Fibroblast of the conjunctiva (primary cell): ENCODE data around the gene RTN4RL1.
"Not testable (repeated sequence)": the region's sequence is repeated elsewhere in the genome, so short reads cannot be mapped to it uniquely, and the experiment has no call there.

Source experiments
- DNase-seq: peaks from one replicate; pipeline ENCODE4 v3.0.0-alpha.2; 2010; ENCODE audit warnings: low read depth

The RTN4RL1 gene

DNA sequence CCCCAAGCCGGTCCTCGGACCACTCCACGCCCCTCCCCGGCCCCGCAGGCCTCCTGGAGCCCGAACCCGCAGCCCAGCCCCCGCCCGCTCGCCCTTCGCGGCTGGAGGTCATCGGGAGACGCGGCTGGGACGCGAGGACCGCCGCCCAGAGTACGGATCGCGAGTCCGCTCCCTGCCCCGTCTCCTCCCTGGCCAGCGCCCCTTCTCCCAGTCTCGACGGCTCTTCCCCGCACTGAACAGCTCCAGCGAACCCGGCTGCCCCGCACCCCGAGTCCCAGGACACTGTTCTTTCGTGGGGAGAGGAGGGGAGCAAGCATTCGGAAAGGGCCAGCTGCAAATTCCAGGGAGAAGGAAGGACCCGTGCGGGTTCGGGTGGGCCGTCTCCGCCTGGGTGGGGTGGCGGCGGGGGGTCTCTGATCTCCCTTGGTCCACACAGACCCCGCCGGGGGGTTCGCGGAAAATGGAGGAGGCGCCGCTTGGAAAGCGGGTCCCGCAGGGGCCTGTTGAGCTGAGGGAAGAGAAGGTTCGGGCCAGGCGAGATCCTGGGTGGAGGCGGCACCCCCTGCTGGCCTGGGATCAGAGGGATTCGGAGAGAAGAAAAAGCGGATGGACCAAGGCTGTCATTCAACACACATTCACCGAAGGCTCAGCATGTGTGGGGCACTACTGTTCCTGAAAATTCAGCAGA is 632 bp upstream of the RTN4RL1 start:
- peak; percentile 37 for DNase-seq

DNA sequence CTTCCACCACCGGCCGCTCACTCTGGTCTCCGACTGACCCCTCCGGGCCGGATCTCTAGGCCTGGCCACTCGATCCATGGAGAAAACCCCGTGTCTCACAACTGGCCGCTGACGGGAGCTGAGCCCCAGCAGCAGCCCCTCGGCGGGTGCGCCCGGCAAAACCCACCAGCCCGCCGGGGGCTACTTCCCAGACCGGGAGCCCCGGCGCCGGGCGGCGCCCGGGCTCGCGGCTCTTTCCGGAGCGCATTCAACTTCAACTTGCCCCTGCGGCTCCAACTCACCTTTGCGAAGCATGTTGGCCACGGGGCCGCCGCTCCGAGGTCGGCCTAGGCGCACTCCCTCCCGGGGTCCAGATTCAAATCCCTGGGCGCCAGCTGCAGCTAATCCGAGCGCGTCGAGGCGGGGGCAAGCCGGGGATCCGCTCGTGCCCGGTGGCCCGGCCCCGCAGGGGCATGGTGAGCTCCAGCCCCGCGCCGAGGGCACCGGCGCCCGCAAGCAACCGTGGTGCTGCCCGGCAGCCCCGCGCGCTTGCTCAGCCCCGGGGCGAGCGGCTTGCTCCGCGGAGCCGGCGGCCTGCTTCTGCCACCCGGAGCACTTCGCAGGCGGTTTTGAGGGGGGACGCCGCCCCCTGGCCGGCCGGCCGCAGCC is 438 bp downstream of the RTN4RL1 start:
- no peak for DNase-seq

DNA sequence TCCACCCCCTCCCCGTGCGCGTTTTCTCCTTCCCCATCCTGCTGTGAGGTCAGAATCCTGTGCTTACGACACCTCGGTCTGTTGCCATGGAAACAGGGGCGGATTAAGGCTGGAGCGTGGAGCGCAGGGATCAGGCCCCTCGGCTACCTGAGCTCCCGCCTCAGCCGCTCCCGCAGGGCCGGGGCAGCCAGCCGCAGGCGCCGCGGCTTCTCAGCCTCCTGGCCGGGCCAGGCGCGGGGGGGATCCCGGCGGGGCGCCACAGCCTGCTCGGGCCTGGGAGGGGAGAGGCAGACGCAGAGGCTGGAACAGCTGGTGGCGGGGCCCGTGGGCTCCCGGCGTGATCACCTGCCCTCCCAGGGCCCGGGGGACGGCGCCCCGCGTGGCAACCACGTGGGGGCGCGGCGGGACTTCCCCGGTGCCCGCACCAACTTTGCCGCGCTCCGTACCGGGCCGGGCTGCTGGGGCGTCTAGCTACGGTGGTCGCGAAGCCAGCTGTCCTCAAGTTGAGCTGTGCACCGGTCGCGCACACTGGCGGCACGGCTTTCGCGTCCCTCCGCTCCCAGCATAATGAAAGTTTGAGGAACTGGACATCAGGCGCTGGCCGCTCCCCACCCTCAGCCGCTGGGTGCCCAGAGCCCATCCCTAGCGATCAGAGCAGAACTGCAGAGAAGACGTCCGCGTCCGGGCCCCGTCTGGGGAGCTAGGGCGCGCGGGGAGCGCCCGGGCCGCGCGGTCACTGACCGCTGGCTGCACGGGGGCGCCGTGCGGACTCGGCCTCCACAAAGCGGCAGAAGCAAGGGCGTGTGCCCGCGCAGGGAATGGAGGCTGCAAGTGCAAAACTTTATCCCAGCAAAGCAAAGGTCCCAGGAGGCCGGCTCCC is 1.2 kb downstream of the RTN4RL1 start:
- DNase-seq, result no peak

DNA sequence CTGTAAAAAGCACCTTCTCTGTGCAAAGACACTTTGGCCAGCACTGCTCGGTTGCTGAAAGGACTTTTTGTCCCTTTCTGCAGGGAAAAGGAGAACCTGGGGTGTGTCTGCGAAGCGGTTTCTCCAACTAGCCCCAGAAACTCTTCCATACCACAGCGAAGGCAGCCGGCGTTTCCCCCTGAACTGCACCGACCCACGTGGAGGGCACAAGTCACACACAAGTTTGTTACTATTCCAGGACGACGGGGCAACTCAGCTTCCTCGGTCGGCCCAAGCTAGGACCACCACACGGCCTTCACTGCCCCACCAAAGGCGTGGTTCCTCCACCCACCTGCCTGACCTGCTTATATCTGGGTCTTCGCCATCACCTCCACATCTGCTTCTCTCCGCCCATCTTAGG is 1.9 kb downstream of the RTN4RL1 start:
- DNase-seq, result no peak

DNA sequence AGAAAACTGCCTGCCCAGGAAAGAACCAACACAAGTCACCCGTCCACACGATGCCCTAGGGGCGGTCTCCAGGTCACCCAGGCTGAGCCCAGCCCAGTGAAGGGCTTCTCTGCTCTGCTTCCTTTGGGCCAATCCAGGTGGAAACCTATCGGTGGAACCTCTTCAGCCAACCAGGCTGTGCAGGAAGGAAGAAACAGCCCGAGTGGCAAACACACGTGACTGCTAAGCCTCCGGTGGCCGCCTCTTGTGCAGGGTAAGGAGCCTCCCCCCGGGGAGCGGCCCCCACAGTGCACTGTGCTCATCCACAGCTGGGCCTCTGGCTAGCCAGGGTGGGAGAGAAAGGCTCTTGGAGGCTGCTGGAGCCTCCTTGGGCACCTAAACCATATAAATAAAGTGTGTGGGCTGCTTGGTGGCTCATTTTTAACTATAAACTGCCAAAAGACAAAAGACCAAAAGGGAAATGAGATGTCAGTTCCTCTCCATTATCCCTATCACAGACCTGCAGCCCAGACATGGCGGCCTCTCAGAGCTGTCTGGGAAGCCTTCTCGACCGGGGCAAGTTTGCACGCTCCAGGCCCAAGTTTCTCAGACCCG is 2.4 kb downstream of the RTN4RL1 start:
- no peak for DNase-seq

DNA sequence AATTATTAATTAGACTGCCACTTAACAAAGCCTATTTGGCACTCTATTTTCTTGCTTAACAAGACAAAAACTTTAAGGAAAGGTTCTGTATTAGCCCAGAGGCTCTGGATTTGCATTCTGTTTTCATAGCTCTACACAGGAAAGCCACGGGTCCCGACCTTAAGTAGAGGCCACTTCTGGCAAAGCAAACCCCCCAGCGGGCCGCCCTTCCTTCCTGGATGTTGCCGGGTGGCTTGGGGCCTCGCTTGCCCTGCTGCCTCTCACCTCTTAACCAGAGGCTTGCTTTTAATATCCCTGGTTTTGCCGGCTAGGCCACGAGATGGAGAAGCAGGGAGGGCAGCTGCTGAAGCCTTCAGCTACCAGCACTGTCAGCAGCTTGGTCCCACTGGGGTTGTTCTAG is 4.4 kb downstream of the RTN4RL1 start:
- no peak for DNase-seq

DNA sequence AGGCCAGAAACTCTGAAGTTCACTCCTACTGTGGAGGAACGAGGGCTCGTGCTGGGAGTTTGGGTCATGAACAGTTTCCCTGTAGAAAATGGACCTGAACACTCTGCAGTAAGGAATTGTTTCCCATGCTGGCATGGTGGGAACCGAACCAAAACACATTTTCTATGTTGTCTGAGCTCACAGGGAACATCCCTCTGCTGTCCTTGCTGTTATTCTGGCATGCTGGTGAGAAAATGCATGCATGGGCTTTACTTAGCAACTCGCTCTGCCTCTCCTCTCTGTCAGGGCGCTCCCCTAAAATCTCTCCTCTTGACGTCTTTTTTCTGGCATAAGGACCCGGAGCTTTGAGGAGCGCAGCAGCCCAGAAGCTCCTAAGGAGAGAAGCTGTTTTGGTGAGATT is 5.4 kb downstream of the RTN4RL1 start:
- no peak for DNase-seq

DNA sequence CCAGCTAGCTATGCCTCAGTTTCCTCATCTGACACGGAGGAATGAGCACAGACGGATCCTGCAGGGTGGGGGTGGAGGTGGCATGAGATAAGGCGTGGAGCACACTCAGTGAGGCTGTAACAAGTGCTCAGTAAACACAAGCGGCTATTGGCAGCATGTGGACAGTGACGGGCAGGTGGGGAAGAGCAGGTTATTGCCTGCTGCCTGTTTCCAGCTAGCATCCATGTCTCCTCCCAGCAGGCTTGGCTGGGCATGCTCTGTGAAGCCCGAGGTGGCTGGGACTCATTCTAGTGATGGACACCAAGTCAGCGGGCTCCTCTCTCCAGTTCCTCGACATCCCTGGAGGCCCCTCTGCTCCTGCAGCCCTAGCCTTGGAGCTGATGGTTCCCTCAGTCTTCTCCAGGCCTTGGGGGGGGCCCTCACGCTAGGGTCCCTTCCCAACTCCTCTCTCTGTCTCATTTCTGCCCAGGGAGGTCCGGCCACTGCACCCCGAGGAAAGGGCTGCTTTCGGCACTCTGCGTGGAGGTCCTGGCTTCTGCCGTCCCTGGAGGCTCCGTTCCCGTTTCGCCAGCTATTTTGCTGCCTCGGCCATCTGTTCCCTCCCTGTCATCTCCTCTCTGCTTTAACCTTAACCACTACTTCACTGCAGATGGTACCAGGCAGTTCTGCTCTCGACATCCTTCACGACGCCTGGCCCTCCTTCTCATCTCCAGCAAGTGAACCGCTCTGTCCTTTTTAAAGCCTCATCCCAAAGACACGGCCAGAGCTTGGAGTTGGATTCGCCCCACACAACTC is 6.2 kb downstream of the RTN4RL1 start:
- no peak for DNase-seq

DNA sequence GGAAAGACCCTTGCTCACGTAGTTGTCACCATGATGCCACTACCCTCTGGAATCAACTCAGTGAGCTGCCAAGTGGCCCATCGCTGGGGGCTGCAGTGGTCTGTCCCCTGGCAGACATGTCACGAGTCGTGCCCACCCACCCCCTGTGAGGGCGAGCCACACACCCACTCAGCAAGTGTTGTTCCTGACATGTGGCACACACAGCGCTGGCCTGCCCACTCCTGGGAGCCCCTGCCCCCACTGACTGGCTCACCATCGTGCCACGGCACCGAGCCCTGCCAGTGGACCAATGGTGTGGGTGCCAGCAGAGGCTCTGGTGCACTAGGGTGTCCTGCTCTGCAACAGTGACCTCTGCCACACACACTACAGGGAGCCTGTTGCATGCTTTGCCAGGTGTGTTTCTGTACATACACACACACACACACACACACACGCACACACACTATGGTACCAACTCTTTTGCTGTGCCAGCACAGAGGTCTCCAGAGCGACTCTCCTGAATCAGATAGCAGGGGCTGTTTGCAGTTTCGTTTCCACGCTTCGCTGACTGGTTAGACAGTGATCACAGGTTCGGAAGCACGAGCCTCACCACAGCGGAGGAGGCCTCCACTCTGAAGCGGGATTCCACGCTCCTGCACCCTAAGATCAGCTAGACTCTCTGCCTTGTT is 7.7 kb downstream of the RTN4RL1 start:
- DNase-seq, result no peak

DNA sequence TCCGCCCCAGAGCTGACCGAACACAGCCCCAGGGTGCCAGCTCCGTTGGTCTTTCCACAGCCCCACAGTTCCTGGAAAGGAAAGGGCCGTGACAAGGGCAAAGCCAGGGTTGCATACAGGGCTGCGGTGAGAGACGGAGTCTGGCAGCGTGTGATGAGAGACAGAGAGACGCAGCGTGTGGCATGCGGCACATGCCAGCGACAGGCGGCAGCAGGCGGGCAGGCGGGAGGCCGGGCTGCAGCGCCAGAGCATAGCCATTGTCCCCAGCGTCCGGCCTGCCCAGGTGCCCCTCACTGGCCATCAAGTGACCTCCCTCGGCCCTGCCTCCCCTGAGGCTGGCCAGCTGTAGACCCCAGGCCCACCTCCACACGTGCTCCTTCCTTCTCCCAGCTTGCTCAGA is 8.6 kb downstream of the RTN4RL1 start:
- DNase-seq, result no peak

DNA sequence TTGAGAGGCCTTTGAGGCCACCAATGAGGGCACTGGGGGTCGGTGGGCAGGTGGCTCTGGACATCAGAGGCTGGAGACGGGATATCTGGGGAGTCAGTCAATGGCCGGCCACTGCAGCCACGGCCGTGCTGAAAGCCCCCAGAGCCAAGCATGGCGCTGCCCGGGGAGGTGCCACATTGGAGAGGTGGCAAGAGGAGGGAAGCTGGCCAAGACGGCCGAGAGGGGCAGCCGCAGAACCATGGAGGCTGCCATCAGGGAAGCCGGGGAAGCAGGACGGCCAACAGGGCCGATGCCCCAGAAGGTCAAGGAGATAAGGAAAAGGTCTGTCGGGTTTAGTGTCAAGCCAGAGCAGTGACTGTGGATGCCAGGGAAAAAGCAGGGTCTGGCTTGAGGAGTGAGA is 9.8 kb downstream of the RTN4RL1 start:
- no peak for DNase-seq

DNA sequence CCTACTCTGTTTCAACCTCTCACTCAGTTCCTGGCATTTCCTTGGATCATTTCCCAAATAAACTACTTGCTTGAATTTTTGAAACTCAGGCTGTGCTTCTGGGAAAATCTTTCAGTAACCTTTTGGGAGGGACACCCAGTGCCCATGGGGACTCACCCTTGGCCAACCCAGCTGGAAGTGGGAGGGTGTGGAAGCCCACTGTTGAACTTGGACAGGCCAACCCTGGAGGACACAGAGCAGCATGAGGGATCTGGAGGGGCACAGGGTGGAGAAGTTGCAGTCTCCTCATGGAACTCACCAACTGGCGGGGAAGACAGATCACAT is 11.2 kb downstream of the RTN4RL1 start:
- DNase-seq, result no peak

DNA sequence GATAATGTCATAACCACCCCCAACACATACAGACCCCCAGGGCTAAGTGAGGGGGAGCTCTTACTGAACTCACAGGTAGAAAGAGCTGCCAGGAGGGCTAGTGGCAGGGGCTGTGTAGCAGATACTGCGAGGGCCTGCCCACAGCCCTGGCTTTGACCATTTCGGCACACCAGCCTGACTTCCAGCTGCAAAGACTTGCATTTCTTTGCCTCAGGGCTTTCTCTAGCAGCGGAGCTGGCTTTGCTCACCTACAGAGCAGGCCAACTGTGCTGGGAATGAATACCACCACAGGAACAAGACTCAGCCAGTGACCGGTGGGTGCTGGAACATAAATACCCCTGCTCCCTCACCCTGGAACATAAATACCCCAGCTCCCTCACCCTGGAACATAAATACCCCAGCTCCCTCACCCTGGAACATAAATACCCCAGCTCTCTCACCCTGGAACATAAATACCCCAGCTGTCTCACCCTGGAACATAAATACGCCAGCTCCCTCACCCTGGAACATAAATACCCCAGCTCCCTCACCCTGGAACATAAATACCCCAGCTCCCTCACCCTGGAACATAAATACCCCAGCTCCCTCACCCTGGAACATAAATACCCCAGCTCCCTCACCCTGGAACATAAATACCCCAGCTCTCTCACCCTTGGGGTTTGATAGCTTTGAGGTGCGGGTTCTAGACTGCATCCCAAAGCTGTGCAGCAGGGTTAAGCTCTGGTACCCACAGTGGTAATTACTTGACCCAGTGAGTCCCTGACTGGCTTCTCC is 11.7 kb downstream of the RTN4RL1 start:
- not testable (repeated sequence) for DNase-seq

DNA sequence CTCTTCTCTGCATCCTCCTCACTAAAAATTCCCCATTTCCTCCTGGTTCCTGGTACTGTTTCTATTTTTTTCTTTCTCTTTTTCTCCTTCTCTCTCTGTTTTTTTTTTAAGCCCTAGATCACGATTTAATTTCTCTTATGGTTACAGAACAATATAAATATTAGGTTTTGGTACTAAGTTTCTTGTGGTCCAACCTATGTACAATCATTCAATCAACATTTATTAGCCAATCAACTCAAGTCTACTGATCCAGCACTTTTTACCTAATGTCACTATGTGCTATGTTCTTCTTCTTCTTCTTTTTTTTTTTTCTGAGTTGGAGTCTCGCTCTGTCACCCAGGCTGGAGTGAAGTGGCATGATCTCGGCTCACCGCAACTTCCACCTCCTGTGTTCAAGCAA is 12.6 kb downstream of the RTN4RL1 start:
- DNase-seq, result no peak

DNA sequence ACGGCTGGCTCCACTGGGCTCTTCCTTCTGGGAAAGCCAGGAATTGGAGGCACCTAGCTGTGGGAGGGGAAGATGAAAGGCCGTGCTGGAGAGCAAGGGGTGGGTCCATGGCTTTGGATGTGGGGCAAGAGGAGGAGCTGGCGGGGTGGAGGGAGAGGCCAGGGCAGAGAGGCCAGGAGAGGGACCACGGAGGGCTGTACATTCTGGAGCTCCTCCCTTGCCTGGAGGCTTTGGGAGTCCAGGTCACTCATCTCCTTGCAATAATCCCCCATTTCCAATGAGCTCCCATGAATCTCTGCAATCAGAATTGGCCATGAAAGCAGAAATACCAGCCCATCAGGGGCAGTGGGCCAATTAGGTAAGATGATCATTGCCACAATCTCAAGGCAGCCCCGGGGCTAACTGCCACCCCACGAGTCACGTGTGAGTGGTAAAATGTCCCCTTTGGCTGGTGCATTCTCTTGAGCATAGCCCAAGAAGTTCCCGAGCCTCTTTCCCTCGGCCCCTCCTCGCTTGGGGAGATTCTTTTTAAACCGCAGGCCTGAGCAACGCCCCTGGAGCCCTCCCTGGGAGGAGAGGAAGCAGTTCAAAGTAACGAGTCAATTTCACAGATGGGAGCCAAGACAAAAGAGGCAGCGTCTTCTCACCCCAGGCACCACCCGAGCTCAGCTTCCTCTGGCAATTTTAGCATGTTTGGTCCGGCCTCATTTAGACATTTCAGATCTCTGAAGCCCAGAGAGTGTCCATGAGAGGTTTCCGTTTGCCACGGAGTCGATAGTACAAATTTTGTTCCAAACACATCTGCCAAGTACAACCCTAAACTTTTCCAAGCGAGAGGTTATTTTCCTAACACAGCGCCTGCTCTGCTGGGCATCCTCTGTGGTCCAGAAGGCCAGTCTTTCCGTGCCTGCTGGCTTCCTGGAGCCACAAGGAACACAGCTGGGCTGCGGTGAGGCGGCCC is 13.4 kb downstream of the RTN4RL1 start:
- DNase-seq, result peak; percentile 68

DNA sequence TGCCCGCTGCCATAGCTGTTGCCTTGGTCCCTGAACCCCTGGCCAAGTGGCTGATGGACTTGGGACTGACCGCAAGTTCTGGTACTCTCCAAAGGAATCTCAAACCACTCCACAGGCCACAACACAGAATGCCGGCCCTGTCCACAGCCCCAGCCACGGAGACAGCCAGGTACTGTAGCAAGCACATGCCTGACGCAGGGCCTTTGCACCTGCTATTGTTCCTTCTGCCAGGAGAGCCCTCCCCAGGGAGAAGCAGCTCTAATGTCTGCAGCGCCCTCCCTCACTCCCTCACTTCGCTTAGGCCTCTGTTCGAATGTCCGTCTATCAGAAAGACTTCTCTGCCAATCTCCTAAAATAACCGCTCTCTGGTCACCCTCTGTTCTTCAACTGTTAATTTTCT is 15.4 kb downstream of the RTN4RL1 start:
- DNase-seq, result no peak

DNA sequence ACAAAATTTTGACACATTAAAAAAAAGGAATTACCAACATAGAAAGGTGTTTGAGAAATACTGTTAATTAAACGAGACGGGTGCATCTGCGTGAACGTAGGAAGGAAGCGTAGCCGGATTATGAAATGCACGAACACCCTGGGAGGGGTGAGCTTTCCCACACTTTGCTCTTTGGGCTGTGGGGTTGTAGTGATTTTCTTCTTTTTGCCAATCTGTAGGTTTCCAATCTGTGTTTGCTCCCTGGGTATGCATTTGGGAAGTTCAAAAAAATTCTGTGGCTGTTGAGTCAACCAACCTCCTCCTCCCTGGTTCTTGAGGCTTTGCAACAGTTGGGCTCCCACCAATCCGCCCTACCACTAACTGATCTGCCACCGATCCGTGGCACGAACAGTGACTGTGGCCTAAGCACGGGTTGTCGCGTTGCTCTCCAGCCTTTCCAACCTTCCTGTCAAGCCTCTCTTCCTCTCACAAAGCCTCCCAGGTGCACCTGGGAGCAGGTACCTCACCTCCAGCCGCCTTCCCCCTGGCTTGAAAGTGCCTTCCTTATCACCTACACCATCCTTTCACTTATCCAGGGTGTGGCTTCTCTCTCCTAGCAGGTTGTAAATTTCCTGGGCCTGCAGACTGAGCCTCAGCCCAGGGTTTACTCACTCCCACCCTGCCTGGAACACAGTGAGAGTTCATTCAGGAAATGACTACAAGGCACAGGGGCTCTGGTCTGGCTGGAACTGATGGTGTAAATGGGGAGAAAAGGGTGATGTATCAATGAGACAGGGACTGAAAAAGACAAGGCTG is 16.6 kb downstream of the RTN4RL1 start:
- no peak for DNase-seq

DNA sequence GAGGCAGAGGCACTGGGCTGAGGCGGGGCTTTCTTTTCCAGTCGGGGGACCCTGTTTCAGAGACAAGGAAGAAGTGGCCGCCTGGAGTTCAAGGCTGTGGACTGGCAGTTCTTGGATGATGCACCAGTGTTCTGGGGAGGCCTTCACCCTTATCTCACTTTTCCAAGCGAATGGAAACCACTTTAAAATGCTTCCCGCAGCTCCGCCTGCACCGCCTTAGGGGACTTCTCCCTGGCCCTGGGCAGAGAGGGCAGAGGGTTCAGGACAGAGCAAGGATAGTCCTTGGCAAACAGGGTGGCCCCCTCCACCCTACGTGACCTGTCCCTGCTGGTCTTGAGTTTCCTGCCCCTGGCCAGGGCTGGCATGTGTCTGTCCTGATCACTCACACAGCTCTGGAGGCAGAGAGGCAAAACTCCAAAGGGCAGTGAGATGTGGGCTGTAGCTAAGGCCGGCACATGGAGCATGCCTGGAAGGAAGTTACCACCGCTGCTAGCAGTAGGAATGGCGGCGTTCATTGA is 20.6 kb downstream of the RTN4RL1 start:
- DNase-seq, result no peak
